Bone marrow (tissue), 2 donors: ENCODE data around the gene ANKRD33.

Experiments used
- DNase-seq, 2 donors: peaks; one replicate each; lab custom pipeline; 2025; lab: John Stamatoyannopoulos, UW

Gene ANKRD33

GRCh38 chr12:51917746-51918453, 30.0 kb downstream of the ANKRD33 start:
- DNase-seq, result no peak

GRCh38 chr12:51920046-51920445, 32.1 kb downstream of the ANKRD33 start:
- no peak for DNase-seq

- DNase-seq, result no peak
These were observed 33.3 kb downstream of the ANKRD33 start for GRCh38 chr12:51921017-51921725.

- DNase-seq, result no peak
These were observed 34.2 kb downstream of the ANKRD33 start for GRCh38 chr12:51922146-51922545.

GRCh38 chr12:51922762-51923505, 35.0 kb downstream of the ANKRD33 start:
- DNase-seq, result peak in 1 of 2 donors; percentile 33

- DNase-seq, result peak in 1 of 2 donors; percentile 23
These were observed 35.8 kb downstream of the ANKRD33 start for GRCh38 chr12:51923506-51924365.

GRCh38 chr12:51924551-51925319, 36.8 kb downstream of the ANKRD33 start:
- no peak for DNase-seq

- DNase-seq, result no peak
These were observed 37.6 kb downstream of the ANKRD33 start for GRCh38 chr12:51925346-51926063.

- DNase-seq, result no peak
These were observed 38.2 kb downstream of the ANKRD33 start for GRCh38 chr12:51926064-51926632.

GRCh38 chr12:51926718-51927117, 38.8 kb downstream of the ANKRD33 start:
- DNase-seq, result no peak

- DNase-seq, result no peak
These were observed 44.5 kb downstream of the ANKRD33 start for GRCh38 chr12:51932218-51933076.

GRCh38 chr12:51934080-51934479, 46.2 kb downstream of the ANKRD33 start:
- no peak for DNase-seq

GRCh38 chr12:51937926-51938325, 50.0 kb downstream of the ANKRD33 start:
- DNase-seq, result no peak

GRCh38 chr12:51938726-51939125, 50.8 kb downstream of the ANKRD33 start:
- no peak for DNase-seq

- DNase-seq, result no peak
These were observed 53.2 kb downstream of the ANKRD33 start for GRCh38 chr12:51941011-51941581.
